Neural cell (in vitro differentiated cells): Measurements from ENCODE around the gene TCEAL9.

Source experiments
- CTCF ChIP-seq: fragments of 450-650 bp; IDR thresholded peaks from 2 replicates; pipeline ENCODE4 v1.5.1; 2014; ENCODE audit warnings: antibody characterized with exemption, mild to moderate bottlenecking, moderate library complexity; ENCODE audit not compliant: poor library complexity, severe bottlenecking
- EP300 ChIP-seq: fragments of 450-650 bp; conservative IDR thresholded peaks from 2 replicates; pipeline ENCODE4 v1.6.1; 2014; ENCODE audit warnings: antibody characterized with exemption, mild to moderate bottlenecking, moderate library complexity; ENCODE audit not compliant: poor library complexity, severe bottlenecking
- EZH2 ChIP-seq: fragments of 200-600, 300-800 bp; shearing (Covaris generic), sonication (generic); IDR thresholded peaks from 2 replicates; pipeline ENCODE4 v1.6.1; 2014; ENCODE audit warnings: antibody characterized with exemption, low read length, borderline replicate concordance, mild to moderate bottlenecking; ENCODE audit not compliant: insufficient read depth, poor library complexity, severe bottlenecking
- RAD21 ChIP-seq: fragments of 450-650 bp; conservative IDR thresholded peaks from 2 replicates; pipeline ENCODE4 v1.6.1; 2014; ENCODE audit warnings: antibody characterized with exemption, mild to moderate bottlenecking, moderate library complexity

DNA sequence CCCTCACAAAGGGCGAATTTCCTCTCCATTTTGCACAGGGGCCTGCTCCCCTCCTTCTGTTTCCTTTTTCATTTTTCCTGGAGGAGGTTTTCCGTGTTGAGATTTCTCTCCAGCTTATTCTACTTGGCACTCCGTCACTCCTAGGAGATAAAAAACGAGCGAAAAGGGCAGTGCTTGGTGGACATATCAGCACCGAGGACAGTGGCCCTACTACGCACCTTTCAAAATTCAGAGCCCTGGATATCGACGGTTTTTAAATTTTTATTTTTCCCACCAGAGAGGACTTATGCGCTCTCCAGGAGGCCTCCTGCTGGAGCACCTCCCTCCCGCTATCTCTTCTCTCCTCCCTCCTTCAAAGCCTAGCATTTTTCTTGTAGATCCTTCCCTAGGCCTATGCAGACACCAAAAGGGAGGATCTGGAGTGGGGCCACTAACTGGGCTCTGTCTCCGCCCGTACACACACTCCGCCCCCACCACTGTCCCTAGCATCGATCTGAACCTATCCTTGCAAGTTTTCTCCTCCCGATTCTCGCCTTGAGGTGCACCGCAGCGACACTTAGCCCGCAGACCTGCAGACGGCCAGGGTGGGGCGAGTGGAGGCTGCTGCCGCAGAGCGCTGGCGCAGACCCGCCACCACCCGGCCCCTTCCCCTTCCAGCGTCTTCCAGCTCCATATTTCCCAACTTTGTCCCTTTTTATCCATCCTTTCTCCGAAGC lies 8.5 kb upstream of the TCEAL9 start:
- TF ChIP-seq CTCF = no peak
- TF ChIP-seq EZH2 = no peak
- TF ChIP-seq RAD21 = no peak
- no peak for TF ChIP-seq EP300
